GM12891 (cell line): Measurements from ENCODE around the gene SETBP1.

Source experiments
- DNase-seq: peaks from one replicate; pipeline ENCODE4 v3.0.0; 2011; ENCODE audit warnings: low spot score; ENCODE audit not compliant: insufficient read length
- FAIRE-seq: peaks from 2 replicates; lab custom pipeline; 2011; peaks lifted over from hg19 to GRCh38; lab: Jason Lieb, UNC
- PAX5 ChIP-seq: IDR thresholded peaks from 2 replicates; pipeline ENCODE4 v1.6.1; 2011; ENCODE audit warnings: low read length, moderate library complexity, mild to moderate bottlenecking; ENCODE audit not compliant: insufficient read depth, severe bottlenecking
- POLR2A ChIP-seq: IDR thresholded peaks from 2 replicates; pipeline ENCODE4 v1.6.1; 2011; ENCODE audit warnings: low read depth, low read length, control low read depth
- POLR2AphosphoS5 ChIP-seq: IDR thresholded peaks from 2 replicates; pipeline ENCODE4 v1.6.1; 2011; ENCODE audit warnings: low read depth, low read length, control low read depth
- POU2F2 ChIP-seq: IDR thresholded peaks from 2 replicates; pipeline ENCODE4 v1.6.1; 2011; ENCODE audit warnings: low read depth, mild to moderate bottlenecking, control low read depth, low read length, moderate library complexity
- SPI1 ChIP-seq: IDR thresholded peaks from 2 replicates; pipeline ENCODE4 v1.6.1; 2011; ENCODE audit warnings: low read depth, low read length, control low read depth
- TAF1 ChIP-seq: IDR thresholded peaks from 2 replicates; pipeline ENCODE4 v1.6.1; 2011; ENCODE audit warnings: low read depth, low read length, control low read depth

Gene SETBP1

GRCh38 chr18:44959013-44959412 is 278.3 kb downstream of the SETBP1 start:
- FAIRE-seq, result no peak
- TF ChIP-seq POLR2A, result no peak
- TF ChIP-seq POLR2AphosphoS5, result no peak
- TF ChIP-seq SPI1, result no peak
- no peak for TF ChIP-seq POU2F2
- no peak for TF ChIP-seq TAF1
- TF ChIP-seq PAX5, result no peak
- no peak for DNase-seq

- FAIRE-seq, result no peak
Observed at GRCh38 chr18:44960580-44960979, 279.9 kb downstream of the SETBP1 start.

GRCh38 chr18:44961288-44961995 is 280.8 kb downstream of the SETBP1 start:
- FAIRE-seq, result no peak
- no peak for TF ChIP-seq POU2F2
- TF ChIP-seq POLR2A, result no peak
- no peak for TF ChIP-seq SPI1
- no peak for DNase-seq

More at GRCh38 chr18:44960580-44960979, 279.9 kb downstream of the SETBP1 start:
- no peak for DNase-seq
- TF ChIP-seq PAX5 (no peak), POU2F2 (no peak), POLR2A (no peak)

- DNase-seq (no peak), FAIRE-seq (no peak)
Observed at GRCh38 chr18:44967599-44967998, 286.9 kb downstream of the SETBP1 start.

GRCh38 chr18:44968336-44968735 is 287.6 kb downstream of the SETBP1 start:
- TF ChIP-seq POU2F2 (no peak), PAX5 (no peak), POLR2A (no peak)
- no peak for FAIRE-seq
- DNase-seq, result no peak

More at GRCh38 chr18:44967599-44967998, 286.9 kb downstream of the SETBP1 start:
- TF ChIP-seq POU2F2 (no peak), PAX5 (no peak), POLR2A (no peak), TAF1 (no peak), POLR2AphosphoS5 (no peak), SPI1 (no peak)

GRCh38 chr18:44969214-44969795 is 288.6 kb downstream of the SETBP1 start:
- DNase-seq (no peak), FAIRE-seq (no peak)
- no peak for TF ChIP-seq TAF1
- TF ChIP-seq POLR2AphosphoS5, result no peak
- no peak for TF ChIP-seq POLR2A
- no peak for TF ChIP-seq POU2F2
- TF ChIP-seq PAX5, result no peak
- TF ChIP-seq SPI1, result no peak

- FAIRE-seq (no peak), DNase-seq (no peak)
- TF ChIP-seq TAF1, result no peak
- TF ChIP-seq POU2F2, result no peak
- no peak for TF ChIP-seq PAX5
Observed at GRCh38 chr18:44973282-44973681, 292.6 kb downstream of the SETBP1 start.

- DNase-seq, result no peak
- no peak for FAIRE-seq
- TF ChIP-seq PAX5 (no peak), POLR2A (no peak), TAF1 (no peak), POLR2AphosphoS5 (no peak), SPI1 (no peak), POU2F2 (no peak)
Observed at GRCh38 chr18:44974174-44974573, 293.5 kb downstream of the SETBP1 start.

GRCh38 chr18:44977856-44978255 is 297.2 kb downstream of the SETBP1 start:
- no peak for DNase-seq
- TF ChIP-seq PAX5 (no peak), TAF1 (no peak), SPI1 (no peak), POU2F2 (no peak), POLR2A (no peak), POLR2AphosphoS5 (no peak)
- no peak for FAIRE-seq

GRCh38 chr18:44979748-44980147 is 299.1 kb downstream of the SETBP1 start:
- TF ChIP-seq SPI1 (no peak), POLR2A (no peak), POLR2AphosphoS5 (no peak), PAX5 (no peak), TAF1 (no peak), POU2F2 (no peak)
- FAIRE-seq (peak; percentile 26), DNase-seq (no peak)
